CD4-positive, alpha-beta T cell treated with Interleukin-1 beta for 1 hour (primary cell): ENCODE results near the gene PRKN.

Experiments
- DNase-seq, 2 donors: peaks; one replicate each; pipeline ENCODE4 v3.0.0-alpha.2; 2020 to 2022

Gene PRKN

GRCh38 chr6:161549977-161550655, 1177.5 kb downstream of the PRKN start:
- DNase-seq, result no peak

GRCh38 chr6:161548713-161549296, 1178.8 kb downstream of the PRKN start:
- DNase-seq, result no peak

DNA sequence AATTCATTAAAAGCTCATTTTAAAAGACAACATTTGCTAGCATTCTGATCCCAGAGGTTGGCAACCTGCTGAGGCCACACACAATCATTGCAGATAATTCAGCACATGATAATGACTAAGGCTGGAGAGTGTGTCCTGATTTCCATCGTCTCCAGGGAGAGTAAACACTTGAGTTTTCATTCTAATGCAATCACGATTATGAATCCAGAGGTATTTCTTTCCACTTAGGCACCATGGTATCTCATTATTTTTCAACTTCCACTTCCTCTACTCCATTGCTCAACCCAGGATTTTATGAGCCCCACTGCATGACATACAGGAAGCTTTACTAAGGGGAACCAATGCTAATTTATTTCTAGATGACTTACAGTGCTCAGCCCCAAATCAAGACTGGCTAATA, 1179.9 kb downstream of the PRKN start:
- no peak for DNase-seq

GRCh38 chr6:161546632-161547031, 1180.9 kb downstream of the PRKN start:
- no peak for DNase-seq

GRCh38 chr6:161545741-161546140, 1181.8 kb downstream of the PRKN start:
- DNase-seq, result no peak

DNA sequence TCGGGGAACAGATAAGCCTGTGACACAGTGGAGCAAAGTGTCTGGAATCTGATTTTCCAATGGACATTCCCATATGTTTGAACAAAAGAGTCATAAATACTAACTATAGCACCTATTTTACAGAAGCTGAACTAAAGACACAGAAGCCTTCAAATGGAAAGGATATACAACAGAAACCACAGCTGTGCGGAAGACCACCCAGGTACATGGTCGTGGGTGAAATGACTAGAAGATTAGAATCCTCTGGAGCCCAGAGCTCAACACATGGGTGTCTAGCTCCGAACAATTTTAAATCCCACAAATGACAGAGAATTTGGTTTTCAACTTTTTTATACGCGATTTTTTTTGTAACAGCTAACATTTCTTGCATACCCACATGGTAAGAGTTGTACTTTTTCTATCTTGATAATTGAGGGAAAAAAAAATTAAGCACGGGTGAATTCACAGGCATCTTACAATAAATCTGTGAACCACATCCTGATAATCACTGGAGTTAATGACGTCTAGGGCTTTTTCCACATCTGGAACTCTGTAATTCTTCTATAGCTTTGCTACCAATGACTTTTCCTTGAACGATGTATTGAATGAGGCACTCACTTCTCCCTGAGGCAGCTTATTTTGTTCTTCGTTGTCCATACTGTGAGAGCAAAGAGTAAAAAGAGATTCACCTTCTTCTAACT, 1182.6 kb downstream of the PRKN start:
- DNase-seq, result no peak

DNA sequence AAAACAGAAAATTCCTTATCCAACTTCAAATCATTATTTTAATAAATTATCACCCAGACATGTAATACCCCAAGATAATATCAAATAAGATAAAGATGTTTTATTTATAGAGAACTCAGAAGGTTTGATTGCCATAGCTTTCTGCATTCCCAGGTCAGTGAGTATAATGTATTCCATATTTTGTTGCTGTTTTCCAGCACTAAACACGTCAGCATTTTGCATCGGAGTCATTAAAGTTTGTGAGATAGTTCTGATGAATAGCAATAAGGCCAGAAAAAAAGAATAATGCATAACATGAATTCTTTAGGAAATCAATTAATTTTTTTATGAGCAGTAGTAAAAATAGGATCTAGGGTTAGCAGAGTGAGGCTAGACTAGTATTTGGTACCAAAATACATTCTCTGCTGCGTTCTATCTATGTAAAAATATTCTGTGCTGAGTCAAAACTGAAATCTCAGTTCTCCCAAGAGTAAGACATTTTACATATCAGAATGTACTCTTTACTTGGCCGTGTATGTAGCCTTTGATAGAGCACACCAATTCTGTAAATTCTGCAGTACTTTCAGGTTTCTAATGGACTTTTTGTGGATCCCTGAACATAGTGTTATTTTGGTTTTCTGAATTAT, 1183.8 kb downstream of the PRKN start:
- no peak for DNase-seq

GRCh38 chr6:161542346-161542980, 1185.1 kb downstream of the PRKN start:
- no peak for DNase-seq

- no peak for DNase-seq
These were observed 1187.0 kb downstream of the PRKN start for GRCh38 chr6:161540532-161540931.

DNA sequence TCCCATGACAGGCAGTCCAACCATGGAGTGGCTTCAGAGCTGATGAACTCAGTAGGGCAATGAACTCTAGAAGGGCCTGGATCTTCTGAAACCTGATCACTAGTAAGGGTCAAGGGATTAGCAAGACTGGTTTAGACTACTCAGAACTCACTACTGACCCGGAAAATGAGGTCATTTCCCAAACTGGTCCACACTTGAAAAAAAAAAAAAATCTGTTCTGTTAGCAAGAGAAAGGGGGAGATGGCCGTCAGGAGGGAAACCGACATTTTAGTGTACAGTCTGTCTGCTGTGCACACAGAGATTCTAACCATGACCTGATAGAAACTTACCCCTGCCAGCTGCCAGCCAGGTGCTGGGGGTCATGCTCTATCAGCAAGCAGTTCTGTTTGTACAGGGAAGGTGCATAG, 1191.3 kb downstream of the PRKN start:
- DNase-seq, result no peak

- no peak for DNase-seq
These were observed 1193.2 kb downstream of the PRKN start for GRCh38 chr6:161534264-161534873.

DNA sequence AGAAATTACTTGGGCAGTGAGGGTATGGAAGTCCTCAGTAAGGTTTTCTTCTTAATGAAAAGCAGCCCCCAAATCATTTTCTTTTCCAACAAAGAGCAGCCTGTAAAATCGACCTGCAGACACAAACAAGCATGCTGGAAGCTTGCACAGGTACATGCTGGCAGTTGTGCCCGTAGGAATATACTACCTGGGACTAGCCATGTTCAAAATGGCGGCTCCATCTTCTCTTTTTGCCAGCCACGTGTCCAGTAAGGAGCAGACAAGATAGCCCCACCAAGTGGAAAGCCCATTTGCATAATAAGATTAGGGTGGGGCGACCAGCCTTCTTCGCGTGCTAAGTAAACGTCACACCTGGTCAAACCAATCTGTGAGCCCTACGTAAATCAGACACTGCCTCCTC, 1194.3 kb downstream of the PRKN start:
- no peak for DNase-seq

DNA sequence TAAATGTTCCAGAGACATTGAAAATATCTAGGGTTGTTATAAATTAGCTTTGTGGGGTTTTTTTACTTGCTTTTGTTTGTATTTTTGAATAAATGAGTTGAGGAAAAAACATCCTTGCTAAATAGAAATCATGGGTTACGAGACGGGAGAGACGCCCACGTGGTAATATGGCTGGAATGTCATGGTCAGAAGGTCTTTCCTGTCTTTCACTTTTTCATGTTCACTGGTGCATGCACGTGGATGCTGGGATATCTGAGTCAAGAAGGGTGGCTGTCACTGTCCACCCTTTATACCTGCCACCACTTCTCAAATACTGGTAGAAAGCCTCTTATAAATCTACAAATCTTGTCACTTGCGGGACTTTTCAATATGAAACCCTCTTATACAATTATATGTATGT, 1195.0 kb downstream of the PRKN start:
- no peak for DNase-seq

GRCh38 chr6:161526794-161527193, 1200.8 kb downstream of the PRKN start:
- no peak for DNase-seq

DNA sequence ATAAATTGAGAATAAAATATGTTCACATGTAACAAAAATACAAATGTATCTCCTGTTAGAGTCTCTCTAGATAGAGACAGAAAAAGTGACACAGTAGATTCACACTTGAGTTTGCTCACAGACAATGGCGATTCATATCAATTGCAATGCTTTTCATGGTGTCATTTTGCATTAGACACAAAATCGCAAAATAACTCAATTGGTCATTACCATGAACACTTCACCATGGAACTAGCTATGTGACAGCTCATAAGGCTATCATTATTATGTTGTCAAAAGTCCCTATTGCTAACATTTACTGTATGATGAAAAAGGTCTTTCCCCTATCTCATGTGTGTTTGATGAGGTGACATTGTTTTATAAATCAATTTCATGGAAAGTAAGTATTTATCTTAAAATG, 1204.2 kb downstream of the PRKN start:
- DNase-seq, result no peak

DNA sequence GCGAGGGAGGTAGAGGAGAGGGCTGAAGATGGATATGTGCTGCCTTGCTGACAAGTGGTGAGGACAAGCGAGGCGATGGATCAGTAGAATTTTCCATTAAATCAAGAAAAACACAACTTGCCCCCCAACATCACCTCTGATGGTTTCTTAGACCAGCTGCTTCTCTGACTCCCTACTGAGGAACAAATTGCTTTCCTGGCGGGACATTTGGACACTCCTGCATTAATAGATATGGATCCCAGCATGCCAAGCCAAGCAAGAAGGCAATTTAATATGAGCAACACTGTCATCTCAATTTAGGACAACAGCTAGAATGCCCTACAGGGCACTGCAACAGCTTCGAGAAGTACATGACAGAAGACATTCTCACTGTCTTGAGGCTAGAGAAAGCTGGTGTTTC, 1205.3 kb downstream of the PRKN start:
- no peak for DNase-seq

DNA sequence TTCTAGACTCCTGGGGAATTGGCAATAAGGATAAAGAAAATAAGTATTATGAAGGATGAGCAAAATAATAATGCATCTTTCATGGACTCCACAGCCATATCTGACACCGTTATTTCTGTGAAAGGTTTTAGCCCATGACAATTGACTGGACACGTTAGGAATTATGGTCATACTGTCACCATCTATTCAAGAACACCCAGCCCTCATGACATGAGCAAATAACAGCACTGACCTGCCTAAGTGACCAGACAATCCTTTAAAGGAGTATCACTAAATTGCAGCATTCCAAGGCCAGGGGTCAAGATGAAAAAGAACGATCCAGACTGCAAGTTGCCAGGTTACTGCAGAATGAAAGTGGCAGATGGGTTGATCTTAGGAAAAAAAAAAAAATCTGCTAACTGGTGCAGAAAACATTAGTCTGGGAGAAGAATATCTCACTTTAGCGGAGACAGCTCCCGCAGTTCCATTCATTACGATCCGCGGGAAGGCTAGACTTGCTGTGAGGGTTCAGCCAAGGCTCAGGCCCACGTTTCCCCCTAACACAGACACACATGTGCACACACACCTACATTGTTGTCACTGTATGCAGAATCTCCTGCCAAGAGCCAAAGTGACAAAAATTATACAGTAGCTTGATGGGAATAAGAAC, 1216.0 kb downstream of the PRKN start:
- DNase-seq, result no peak

- no peak for DNase-seq
These were observed 1219.2 kb downstream of the PRKN start for GRCh38 chr6:161508341-161508740.

DNA sequence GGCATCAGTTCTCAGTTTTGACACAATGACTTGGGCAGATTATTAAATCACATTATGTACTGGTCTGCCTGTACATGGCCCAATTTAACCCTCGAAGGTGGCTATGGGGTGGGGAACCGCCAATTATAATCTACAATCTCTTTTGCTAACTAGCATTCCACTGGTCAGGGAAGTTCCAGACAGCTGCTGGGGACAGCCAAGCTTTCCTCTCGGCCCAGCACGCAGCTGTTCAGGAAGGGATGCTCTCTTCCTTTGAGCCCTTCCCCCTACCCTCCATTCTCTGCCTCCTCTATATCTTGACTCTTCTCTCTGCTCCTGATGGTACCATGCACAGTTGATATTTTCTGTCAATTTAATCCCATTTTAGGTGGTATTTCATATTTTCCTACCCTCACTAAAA, 1220.2 kb downstream of the PRKN start:
- no peak for DNase-seq

DNA sequence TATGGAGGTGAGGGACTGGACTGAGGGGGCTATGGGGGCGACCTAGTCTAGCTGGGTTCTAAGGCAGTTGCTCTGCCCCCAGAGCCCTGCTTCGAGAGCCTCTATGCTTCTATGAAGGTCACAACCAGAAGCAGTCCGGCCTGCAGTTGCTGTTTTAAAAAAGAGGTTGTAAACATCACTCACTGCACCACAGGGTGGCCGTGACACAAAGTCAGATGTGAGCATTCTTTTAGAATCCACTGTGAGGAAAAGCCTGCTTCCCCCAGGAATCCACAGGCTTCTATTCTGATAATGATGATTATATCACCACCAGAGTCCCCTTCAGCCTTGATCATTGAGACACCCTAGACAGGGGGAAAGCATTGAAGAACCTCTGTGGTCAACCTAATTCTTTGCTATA, 1224.0 kb downstream of the PRKN start:
- no peak for DNase-seq

- DNase-seq, result no peak
These were observed 1228.7 kb downstream of the PRKN start for GRCh38 chr6:161498881-161499280.

GRCh38 chr6:161498359-161498758, 1229.2 kb downstream of the PRKN start:
- DNase-seq, result no peak

DNA sequence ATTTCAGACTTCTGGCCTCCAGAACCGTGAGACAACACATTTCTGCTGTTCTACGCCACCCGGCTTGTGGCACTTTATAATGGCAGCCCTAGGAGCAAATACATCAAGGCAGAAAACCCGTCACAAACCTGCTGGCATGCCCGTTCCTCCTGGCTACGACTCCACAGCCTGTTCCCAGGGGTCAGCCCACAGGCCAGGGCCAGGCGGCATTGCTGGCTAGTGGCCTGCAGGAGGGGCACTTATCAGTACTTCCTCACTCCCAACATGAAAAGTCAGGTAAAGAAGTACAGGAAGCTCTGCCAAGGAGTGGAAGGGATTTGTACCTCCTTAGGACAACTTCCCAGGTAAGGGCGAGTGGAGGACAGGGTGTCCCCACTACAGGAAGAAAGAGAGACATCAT, 1230.6 kb downstream of the PRKN start:
- DNase-seq, result no peak
